Calu3 (cell line): ENCODE results near the gene GCGR. TPM values are rescaled to one million over a fixed set of nuclear protein-coding genes. Genes with fewer than 3 reads are reported as not detected.

ENCODE experiments used
- Bru-seq: library from RNA; stranded (reverse); fragments of 400-500 nt; gene quantifications from one replicate; lab custom pipeline; 2021; lab: Mats Ljungman, UMichigan
- BruChase-seq, 2 experiments: library from RNA; stranded (reverse); fragments of 400-500 nt; gene quantifications; one replicate each; lab custom pipeline; 2021; lab: Mats Ljungman, UMichigan
- BruUV-seq: library from RNA; stranded (reverse); fragments of 400-500 nt; replicated peaks from 2 replicates; lab custom pipeline; 2021; lab: Mats Ljungman, UMichigan
- CTCF ChIA-PET: fragments of 300-600 bp; sonication (Branson Sonifier 250); formaldehyde crosslinking; loops from one replicate; lab custom pipeline; 2022; ENCODE audit warnings: antibody characterized with exemption; lab: Charles Lee
- DNase-seq: peaks from one replicate; pipeline ENCODE4 v3.0.0; 2022
- H3K27ac Mint-ChIP-seq: one replicate; pipeline ENCODE4 v1.8.0; 2022; ENCODE audit warnings: mixed read lengths; ENCODE audit not compliant: unreplicated experiment
- H3K27me3 Mint-ChIP-seq: one replicate; pipeline ENCODE4 v1.8.0; 2022; ENCODE audit warnings: mixed read lengths; ENCODE audit not compliant: unreplicated experiment
- H3K36me3 Mint-ChIP-seq: one replicate; pipeline ENCODE4 v1.8.0; 2022; ENCODE audit warnings: mild to moderate bottlenecking, moderate library complexity, mixed read lengths; ENCODE audit not compliant: insufficient read depth, unreplicated experiment
- H3K4me1 Mint-ChIP-seq: one replicate; pipeline ENCODE4 v1.8.0; 2022; ENCODE audit warnings: mild to moderate bottlenecking, low read depth, mixed read lengths; ENCODE audit not compliant: unreplicated experiment
- H3K4me3 Mint-ChIP-seq: one replicate; pipeline ENCODE4 v1.8.0; 2022; ENCODE audit warnings: mild to moderate bottlenecking, low read depth, moderate library complexity, mixed read lengths; ENCODE audit not compliant: unreplicated experiment
- H3K9me3 Mint-ChIP-seq: one replicate; pipeline ENCODE4 v1.8.0; 2022; ENCODE audit warnings: low read depth, mixed read lengths; ENCODE audit not compliant: unreplicated experiment
- CTCF ChIP-seq: fragments of 200-600 bp; IDR thresholded peaks from one replicate; pipeline ENCODE4 v1.8.0; 2022; ENCODE audit warnings: antibody characterized with exemption; ENCODE audit not compliant: unreplicated experiment
- intact Hi-C: fragments of 100-400 bp; cut with micrococcal nuclease; formaldehyde crosslinking; loops from one replicate; pipeline ENCODE4 v1.10.0; 2022; ENCODE audit not compliant: unreplicated experiment
- long read RNA-seq: library from polyadenylated mRNA; stranded (forward); transcript quantifications from one replicate; pipeline ENCODE4 v2.0.0, GENCODE V29; 2022
- total RNA-seq: library from RNA; stranded (reverse); gene quantifications from 2 replicates; pipeline ENCODE4 v1.2.3, GENCODE V29; 2022

Gene GCGR
- total RNA-seq (0.78 TPM in 1 of 2 replicates, not detected in the other), Bru-seq, nascent RNA (not detected), BruChase-seq, experiment 1, labeled RNA remaining after a 6-hour chase (percentile 13 among the genes with signal in this experiment), BruChase-seq, experiment 2, labeled RNA remaining after a 2-hour chase (not detected)
- long read RNA-seq = 0 reads

- no TSS peak for BruUV-seq
- no peak for TF ChIP-seq CTCF
- peaks cover 95% of the 10 kb centered on the region for H3K27me3 Mint-ChIP-seq
- no peak within 1 kb of the TSS for H3K27ac Mint-ChIP-seq
- peaks cover 7% of the 10 kb centered on the region for H3K36me3 Mint-ChIP-seq
- peak within 1 kb of the TSS; percentile 50 for H3K4me3 Mint-ChIP-seq
- DNase-seq = no peak
- intact Hi-C loops = no loop called here
- H3K9me3 Mint-ChIP-seq = no peaks in the 10 kb centered on the region
- CTCF ChIA-PET = no interaction called here
- peaks cover 8% of the 10 kb centered on the region for H3K4me1 Mint-ChIP-seq
Measured at GRCh38 chr17:81803728-81804558, at the start of gene GCGR. TSS of gene GCGR (plus strand) at chr17:81804150. CDS start at chr17:81809019, 4,869 bp downstream.

- H3K9me3 Mint-ChIP-seq = no peaks in the 10 kb centered on the region
- no peaks in the 10 kb centered on the region for H3K36me3 Mint-ChIP-seq
- TF ChIP-seq CTCF = no peak
- no peak overlapping the region for H3K27ac Mint-ChIP-seq
- no peak for DNase-seq
- no TSS peak for BruUV-seq
- no peaks in the 10 kb centered on the region for H3K27me3 Mint-ChIP-seq
- intact Hi-C loops = no loop called here
- CTCF ChIA-PET = no interaction called here
- H3K4me3 Mint-ChIP-seq = no peak overlapping the region
- no peaks in the 10 kb centered on the region for H3K4me1 Mint-ChIP-seq
Measured at GRCh38 chr17:81792675-81793615, 11.0 kb upstream of the GCGR start.

GRCh38 chr17:81794074-81794476 lies 9.9 kb upstream of the GCGR start:
- Mint-ChIP-seq H3K36me3 (no peaks in the 10 kb centered on the region), H3K27me3 (peaks cover 3% of the 10 kb centered on the region), H3K9me3 (no peaks in the 10 kb centered on the region), H3K4me1 (no peaks in the 10 kb centered on the region), H3K27ac (no peak overlapping the region), H3K4me3 (no peak overlapping the region)
- no peak for TF ChIP-seq CTCF
- intact Hi-C loops = no loop called here
- DNase-seq = no peak
- no TSS peak for BruUV-seq
- CTCF ChIA-PET = interaction anchor here (0.8 kb wide), 1 partner anchor 59 kb away, joined by 3 read pairs; no protein-coding TSS in a partner anchor

- intact Hi-C loops = no loop called here
- no peaks in the 10 kb centered on the region for H3K36me3 Mint-ChIP-seq
- BruUV-seq = no TSS peak
- no peak for TF ChIP-seq CTCF
- no peaks in the 10 kb centered on the region for H3K9me3 Mint-ChIP-seq
- H3K27ac Mint-ChIP-seq = no peak overlapping the region
- DNase-seq = no peak
- no peak overlapping the region for H3K4me3 Mint-ChIP-seq
- peaks cover 7% of the 10 kb centered on the region for H3K27me3 Mint-ChIP-seq
- H3K4me1 Mint-ChIP-seq = no peaks in the 10 kb centered on the region
- CTCF ChIA-PET = interaction anchor here (0.8 kb wide), 1 partner anchor 59 kb away, joined by 3 read pairs; no protein-coding TSS in a partner anchor
Measured at GRCh38 chr17:81794509-81794908, 9.4 kb upstream of the GCGR start.
